ENCODE measurements around the gene ENAH.

DNA sequence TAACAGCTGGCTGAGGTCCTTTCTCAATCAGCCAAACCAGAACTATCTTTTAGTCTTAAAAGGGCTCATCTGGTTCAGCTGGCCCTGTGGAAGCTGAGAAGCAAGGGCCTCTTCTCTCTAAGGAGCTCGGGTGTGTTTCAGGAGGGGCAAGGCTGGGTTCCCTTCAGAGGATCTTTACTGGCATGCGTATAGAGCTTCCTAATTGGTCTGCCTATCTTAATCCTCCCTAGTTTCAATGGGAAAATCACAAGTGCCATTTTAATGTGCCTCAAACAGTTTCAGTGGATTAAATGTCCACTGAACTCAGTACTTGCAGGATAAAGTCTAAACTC lies 143.6 kb downstream of the ENAH start:
- TF ChIP-seq, protein P1, sequence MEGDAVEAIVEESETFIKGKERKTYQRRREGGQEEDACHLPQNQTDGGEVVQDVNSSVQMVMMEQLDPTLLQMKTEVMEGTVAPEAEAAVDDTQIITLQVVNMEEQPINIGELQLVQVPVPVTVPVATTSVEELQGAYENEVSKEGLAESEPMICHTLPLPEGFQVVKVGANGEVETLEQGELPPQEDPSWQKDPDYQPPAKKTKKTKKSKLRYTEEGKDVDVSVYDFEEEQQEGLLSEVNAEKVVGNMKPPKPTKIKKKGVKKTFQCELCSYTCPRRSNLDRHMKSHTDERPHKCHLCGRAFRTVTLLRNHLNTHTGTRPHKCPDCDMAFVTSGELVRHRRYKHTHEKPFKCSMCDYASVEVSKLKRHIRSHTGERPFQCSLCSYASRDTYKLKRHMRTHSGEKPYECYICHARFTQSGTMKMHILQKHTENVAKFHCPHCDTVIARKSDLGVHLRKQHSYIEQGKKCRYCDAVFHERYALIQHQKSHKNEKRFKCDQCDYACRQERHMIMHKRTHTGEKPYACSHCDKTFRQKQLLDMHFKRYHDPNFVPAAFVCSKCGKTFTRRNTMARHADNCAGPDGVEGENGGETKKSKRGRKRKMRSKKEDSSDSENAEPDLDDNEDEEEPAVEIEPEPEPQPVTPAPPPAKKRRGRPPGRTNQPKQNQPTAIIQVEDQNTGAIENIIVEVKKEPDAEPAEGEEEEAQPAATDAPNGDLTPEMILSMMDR (IDR thresholded peaks at IDR 0.05) = no peak
- no peak for TF ChIP-seq EP300 (IDR thresholded peaks at IDR 0.05)
